Keratinocyte (primary cell): Measurements from ENCODE around the gene CEACAM21. TPM values are rescaled to one million over a fixed set of nuclear protein-coding genes. Genes with fewer than 3 reads are reported as not detected.

Experiments
- DNase-seq: peaks from one replicate; pipeline ENCODE4 v3.0.0-alpha.2; 2011; ENCODE audit warnings: low read depth, missing footprints, low spot score
- FAIRE-seq: peaks from 2 replicates; lab custom pipeline; 2011; peaks lifted over from hg19 to GRCh38; lab: Jason Lieb, UNC
- H2AFZ ChIP-seq: 2 replicates; pipeline ENCODE4 v1.6.0; 2012; ENCODE audit warnings: low read length, control low read depth, inconsistent platforms; ENCODE audit not compliant: control insufficient read depth
- H3K27ac ChIP-seq: 2 replicates; pipeline ENCODE4 v1.5.1; 2011; ENCODE audit warnings: low read length; ENCODE audit not compliant: control insufficient read depth, insufficient read depth
- H3K27me3 ChIP-seq: 3 replicates; pipeline ENCODE4 v1.6.0; 2011; ENCODE audit warnings: low read length; ENCODE audit not compliant: control insufficient read depth, insufficient read depth; ENCODE audit errors: extremely low read depth
- H3K36me3 ChIP-seq, 2 experiments: 2 replicates in 1 of 2; 3 replicates in 1 of 2; pipeline ENCODE4 v1.5.1; 2011; ENCODE audit warnings: low read length in 2 of 2, mild to moderate bottlenecking in 1 of 2; ENCODE audit not compliant: control insufficient read depth in 2 of 2, insufficient read depth in 2 of 2; ENCODE audit errors: extremely low read depth in 1 of 2
- H3K4me1 ChIP-seq: 3 replicates; pipeline ENCODE4 v1.5.1; 2011; ENCODE audit warnings: low read length; ENCODE audit not compliant: control insufficient read depth, insufficient read depth; ENCODE audit errors: extremely low read depth
- H3K4me2 ChIP-seq: 3 replicates; pipeline ENCODE4 v1.6.0; 2011; ENCODE audit warnings: low read depth, low read length; ENCODE audit not compliant: control insufficient read depth, insufficient read depth; ENCODE audit errors: extremely low read depth
- H3K4me3 ChIP-seq, 3 experiments: fragments of 200-600 bp in 1 of 3; sonication (generic) in 1 of 3; 2 replicates in 2 of 3; 3 replicates in 1 of 3; pipeline ENCODE4 v1.5.1; 2011 to 2016; ENCODE audit warnings: low read length in 3 of 3, mild to moderate bottlenecking in 3 of 3, control low read depth in 2 of 3, inconsistent platforms in 1 of 3, low read depth in 1 of 3, mixed read lengths in 1 of 3, mixed run types in 1 of 3, moderate library complexity in 1 of 3; ENCODE audit not compliant: control insufficient read depth in 2 of 3, insufficient read depth in 2 of 3; ENCODE audit errors: extremely low read depth in 1 of 3
- H3K79me2 ChIP-seq: 2 replicates; pipeline ENCODE4 v1.6.0; 2012; ENCODE audit warnings: low read length; ENCODE audit not compliant: control insufficient read depth, insufficient read depth
- H3K9ac ChIP-seq: 3 replicates; pipeline ENCODE4 v1.6.0; 2011; ENCODE audit warnings: low read length; ENCODE audit not compliant: control insufficient read depth, insufficient read depth; ENCODE audit errors: extremely low read depth
- H3K9me1 ChIP-seq: 3 replicates; pipeline ENCODE4 v1.6.0; 2011; ENCODE audit warnings: low read length; ENCODE audit not compliant: control insufficient read depth, insufficient read depth; ENCODE audit errors: extremely low read depth
- H3K9me3 ChIP-seq: 2 replicates; pipeline ENCODE4 v1.5.1; 2012; ENCODE audit warnings: low read depth, low read length; ENCODE audit not compliant: control insufficient read depth
- H4K20me1 ChIP-seq: 3 replicates; pipeline ENCODE4 v1.6.0; 2011; ENCODE audit warnings: low read length; ENCODE audit not compliant: control insufficient read depth, insufficient read depth; ENCODE audit errors: extremely low read depth
- CTCF ChIP-seq, 3 experiments: IDR thresholded peaks in 1 of 3; conservative IDR thresholded peaks in 1 of 3; optimal IDR thresholded peaks in 1 of 3; 2 replicates in 2 of 3; 3 replicates in 1 of 3; pipeline versions ENCODE3 to v1.5.1; 2011; ENCODE audit warnings: low read length in 3 of 3, mild to moderate bottlenecking in 3 of 3, moderate library complexity in 2 of 3, control low read depth in 1 of 3, inconsistent platforms in 1 of 3; ENCODE audit not compliant: insufficient read depth in 2 of 3; ENCODE audit errors: extremely low read depth in 1 of 3
- EZH2 ChIP-seq: IDR thresholded peaks from one replicate; pipeline ENCODE4 v1.6.1; 2012; ENCODE audit warnings: inconsistent platforms, mild to moderate bottlenecking, low read length, moderate library complexity
- dilution Hi-C: fragments of 300-500 bp; cut with MboI; formaldehyde crosslinking; loops from one replicate; pipeline ENCODE4 v1.7.0; 2020; ENCODE audit warnings: low sequenced_read_pairs; ENCODE audit not compliant: extremely low pct_ligation_motif_present
- polyA plus RNA-seq, 5 experiments: library from polyadenylated mRNA; depleted of rRNA in 3 of 5; stranded (reverse) in 3 of 5; stranded (forward) in 1 of 5; unstranded in 1 of 5; fragments of >200 nt; gene quantifications; 1 replicate in 1 of 5; 2 replicates in 3 of 5; 3 replicates in 1 of 5; pipeline versions ENCODE4 v1.2.1 to v1.2.3, GENCODE V29; 2011 to 2012; ENCODE audit warnings: missing spikeins in 2 of 5, low read depth in 1 of 5, low replicate concordance in 1 of 5

CEACAM21 gene
- polyA plus RNA-seq, 1 donor (not counting 4 experiments of a cell fraction or from before 2014, with no cell fraction given) = not detected

GRCh38 chr19:41566001-41566400 is 10.0 kb upstream of the CEACAM21 start:
- no peaks in the 10 kb centered on the region for H3K9me1 ChIP-seq
- H3K9ac ChIP-seq = no peak overlapping the region
- H3K4me3 ChIP-seq = no peak overlapping the region
- FAIRE-seq (no peak), DNase-seq (no peak)
- H3K27ac ChIP-seq = no peak overlapping the region
- H3K79me2 ChIP-seq = no peaks in the 10 kb centered on the region
- no peak overlapping the region for H2AFZ ChIP-seq
- peaks cover 39% of the 10 kb centered on the region for H3K27me3 ChIP-seq
- dilution Hi-C loops = no loop called here
- no peaks in the 10 kb centered on the region for H3K4me1 ChIP-seq
- no peaks in the 10 kb centered on the region for H4K20me1 ChIP-seq
- H3K4me2 ChIP-seq = no peak overlapping the region
- TF ChIP-seq EZH2 (no peak), CTCF (optimal IDR thresholded peaks at IDR 0.05 in 1 of 3, IDR thresholded peaks at IDR 0.05 in 1 of 3, conservative IDR thresholded peaks at IDR 0.05 in 1 of 3; ENCODE audit: extremely low read depth in 1 of 3, insufficient read depth in 2 of 3, low read length in 3 of 3) (no peak)
- H3K36me3 ChIP-seq = no peaks in the 10 kb centered on the region
- no peaks in the 10 kb centered on the region for H3K9me3 ChIP-seq

DNA sequence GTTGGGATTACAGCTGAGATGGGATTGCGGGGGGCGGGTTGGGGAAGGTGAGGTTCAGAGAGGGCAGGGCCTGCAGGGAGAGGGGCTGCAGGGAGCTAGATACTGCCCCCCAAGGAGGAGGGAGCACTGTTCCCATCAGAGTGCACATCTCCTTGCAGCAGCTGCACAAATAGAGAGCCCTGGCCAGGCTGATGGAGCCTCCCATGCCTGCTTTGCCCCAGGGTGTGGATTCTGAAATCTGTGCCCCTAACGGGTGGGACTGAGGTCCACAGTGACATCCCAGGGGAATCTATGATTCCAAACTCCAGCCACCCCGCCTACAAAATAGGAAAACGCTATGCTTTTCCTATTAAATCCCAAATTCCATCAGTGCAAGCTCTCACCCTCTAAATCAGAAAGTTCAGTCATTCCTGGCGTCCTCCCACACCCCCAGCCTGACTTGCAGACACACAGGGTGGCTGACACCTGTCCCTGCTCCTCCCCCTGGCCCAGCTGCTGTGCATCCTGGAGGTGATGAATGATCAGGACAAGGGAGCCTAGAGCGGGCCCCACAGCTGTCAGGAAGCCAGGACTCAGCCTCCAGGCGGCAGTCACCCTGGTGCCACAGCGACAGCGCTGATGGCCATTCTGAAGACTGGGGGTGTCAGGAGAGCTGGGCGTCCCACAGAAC is 6.3 kb upstream of the CEACAM21 start:
- Histone ChIP-seq H4K20me1 (no peaks in the 10 kb centered on the region), H3K36me3 (no peaks in the 10 kb centered on the region), H2AFZ (no peak overlapping the region), H3K27me3 (peaks cover 34% of the 10 kb centered on the region), H3K9me3 (no peaks in the 10 kb centered on the region), H3K79me2 (no peaks in the 10 kb centered on the region), H3K4me1 (no peaks in the 10 kb centered on the region), H3K9me1 (no peaks in the 10 kb centered on the region), H3K27ac (no peak overlapping the region), H3K9ac (no peak overlapping the region), H3K4me3 (no peak overlapping the region), H3K4me2 (no peak overlapping the region)
- no peak for FAIRE-seq
- no peak for DNase-seq
- TF ChIP-seq EZH2 = no peak
- no peak for TF ChIP-seq CTCF (optimal IDR thresholded peaks at IDR 0.05 in 1 of 3, IDR thresholded peaks at IDR 0.05 in 1 of 3, conservative IDR thresholded peaks at IDR 0.05 in 1 of 3; ENCODE audit: extremely low read depth in 1 of 3, insufficient read depth in 2 of 3, low read length in 3 of 3)
- dilution Hi-C loops = no loop called here
